ENCODE measurements around the gene AQP1. TPM values are rescaled to one million over a fixed set of nuclear protein-coding genes. Genes with fewer than 3 reads are reported as not detected.

Gene AQP1
- total and polyA plus RNA-seq, 3 donors from 2014 or later, result 15.2 to 55.8 (median 28.1) TPM

- no peak for TF ChIP-seq POLR2A (IDR thresholded peaks at IDR 0.05)
- TF ChIP-seq CTCF (IDR thresholded peaks at IDR 0.05), result no peak
- peak; percentile 1 for DNase-seq
- H3K4me1 ChIP-seq, result no peaks in the 10 kb centered on the region
Measured at GRCh38 chr7:30931161-30931928, 19.7 kb downstream of the AQP1 start.

GRCh38 chr7:30931929-30932540 is 20.4 kb downstream of the AQP1 start:
- DNase-seq, result no peak
- H3K4me3 ChIP-seq, result no peak overlapping the region
- H3K27me3 ChIP-seq, result no peaks in the 10 kb centered on the region
- TF ChIP-seq CTCF (IDR thresholded peaks at IDR 0.05) (no peak), POLR2A (IDR thresholded peaks at IDR 0.05) (no peak)
- intact Hi-C loops (cut with DNase I; ENCODE audit: low total_unique reads), result no loop called here
- no peaks in the 10 kb centered on the region for H3K9me3 ChIP-seq
- H3K4me1 ChIP-seq, result no peaks in the 10 kb centered on the region
- no peaks in the 10 kb centered on the region for H3K36me3 ChIP-seq (ENCODE audit: low read depth, missing control alignments)
- H3K27ac ChIP-seq, result no peak overlapping the region
- 90 to 97% methylated on average over 9 of the region's 9 CpGs for WGBS, 2 donors

More at GRCh38 chr7:30931161-30931928, 19.7 kb downstream of the AQP1 start:
- no peak overlapping the region for H3K4me3 ChIP-seq
- no peaks in the 10 kb centered on the region for H3K9me3 ChIP-seq
- no peaks in the 10 kb centered on the region for H3K36me3 ChIP-seq (ENCODE audit: low read depth, missing control alignments)
- H3K27ac ChIP-seq, result no peak overlapping the region
- H3K27me3 ChIP-seq, result no peaks in the 10 kb centered on the region
- intact Hi-C loops (cut with DNase I; ENCODE audit: low total_unique reads), result no loop called here
- 91 to 95% methylated on average over 23 to 24 of the region's 24 CpGs for WGBS, 2 donors

- Histone ChIP-seq H3K9me3 (no peaks in the 10 kb centered on the region), H3K4me3 (no peak overlapping the region), H3K36me3 (ENCODE audit: low read depth, missing control alignments) (no peaks in the 10 kb centered on the region), H3K27me3 (no peaks in the 10 kb centered on the region), H3K27ac (no peak overlapping the region), H3K4me1 (no peaks in the 10 kb centered on the region)
- 84 to 94% methylated on average over 6 of the region's 6 CpGs for WGBS, 2 donors
- no peak for DNase-seq
- TF ChIP-seq CTCF (IDR thresholded peaks at IDR 0.05) (no peak), POLR2A (IDR thresholded peaks at IDR 0.05) (no peak)
- intact Hi-C loops (cut with DNase I; ENCODE audit: low total_unique reads), result no loop called here
Measured at GRCh38 chr7:30932562-30932961, 20.9 kb downstream of the AQP1 start.

GRCh38 chr7:30933124-30933974 is 21.7 kb downstream of the AQP1 start:
- 86 to 89% methylated on average over 17 to 23 of the region's 26 CpGs for WGBS, 2 donors
- intact Hi-C loops (cut with DNase I; ENCODE audit: low total_unique reads), result no loop called here
- Histone ChIP-seq H3K9me3 (no peaks in the 10 kb centered on the region), H3K27ac (no peak overlapping the region), H3K36me3 (ENCODE audit: low read depth, missing control alignments) (no peaks in the 10 kb centered on the region), H3K4me1 (no peaks in the 10 kb centered on the region), H3K4me3 (no peak overlapping the region), H3K27me3 (no peaks in the 10 kb centered on the region)
- TF ChIP-seq CTCF (IDR thresholded peaks at IDR 0.05) (no peak), POLR2A (IDR thresholded peaks at IDR 0.05) (no peak)
- DNase-seq, result no peak

Data from testis (tissue), 3 donors.